Choroid plexus epithelial cell (primary cell): ENCODE data around the gene CLEC2L.

Source experiments
- DNase-seq: peaks from one replicate; pipeline ENCODE4 v3.0.0-alpha.2; 2010; ENCODE audit warnings: low read depth
- H3K4me3 ChIP-seq: 2 replicates; pipeline ENCODE4 v1.5.1; 2011; ENCODE audit warnings: low read depth, mild to moderate bottlenecking, control low read depth, low read length, moderate library complexity
- TF ChIP-seq, protein P1 (sequence below): conservative IDR thresholded peaks from 2 replicates; pipeline ENCODE4 v1.5.1; 2011; ENCODE audit warnings: low read depth, mild to moderate bottlenecking, control low read depth, inconsistent platforms, low read length, moderate library complexity

CLEC2L gene

DNA sequence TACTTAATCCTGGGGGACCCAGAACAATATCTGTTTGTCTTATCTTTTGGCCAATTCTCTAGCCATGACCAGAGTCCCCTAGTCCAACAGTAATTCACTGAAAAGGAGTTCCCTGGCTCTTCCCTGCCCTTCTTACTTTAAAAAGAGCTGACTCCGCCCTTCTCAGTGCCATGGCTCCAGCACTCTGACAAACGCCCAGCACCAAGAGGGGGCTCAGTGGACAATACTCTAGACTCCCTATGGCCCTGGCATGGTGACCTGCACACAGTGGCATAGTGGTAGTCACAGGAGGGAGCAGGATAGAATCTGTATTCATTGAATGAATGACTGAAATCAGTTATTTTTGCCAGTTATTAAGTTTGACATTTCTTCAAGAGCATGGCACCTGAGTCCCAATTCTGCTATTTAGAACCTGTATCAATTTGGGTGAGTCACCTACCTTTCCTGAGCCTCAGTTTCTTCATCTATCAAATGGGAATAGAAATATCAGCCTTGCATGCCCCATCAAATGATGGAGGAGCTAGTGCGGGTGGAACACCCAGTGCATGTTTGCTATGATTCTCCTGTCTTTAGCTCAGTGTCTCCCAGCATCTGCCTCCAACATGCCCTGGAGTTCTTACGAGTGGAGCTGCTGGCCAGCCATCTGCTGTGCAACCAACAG, 69.4 kb downstream of the CLEC2L start:
- no peak for DNase-seq
- no peak overlapping the region for H3K4me3 ChIP-seq
- TF ChIP-seq, protein P1, sequence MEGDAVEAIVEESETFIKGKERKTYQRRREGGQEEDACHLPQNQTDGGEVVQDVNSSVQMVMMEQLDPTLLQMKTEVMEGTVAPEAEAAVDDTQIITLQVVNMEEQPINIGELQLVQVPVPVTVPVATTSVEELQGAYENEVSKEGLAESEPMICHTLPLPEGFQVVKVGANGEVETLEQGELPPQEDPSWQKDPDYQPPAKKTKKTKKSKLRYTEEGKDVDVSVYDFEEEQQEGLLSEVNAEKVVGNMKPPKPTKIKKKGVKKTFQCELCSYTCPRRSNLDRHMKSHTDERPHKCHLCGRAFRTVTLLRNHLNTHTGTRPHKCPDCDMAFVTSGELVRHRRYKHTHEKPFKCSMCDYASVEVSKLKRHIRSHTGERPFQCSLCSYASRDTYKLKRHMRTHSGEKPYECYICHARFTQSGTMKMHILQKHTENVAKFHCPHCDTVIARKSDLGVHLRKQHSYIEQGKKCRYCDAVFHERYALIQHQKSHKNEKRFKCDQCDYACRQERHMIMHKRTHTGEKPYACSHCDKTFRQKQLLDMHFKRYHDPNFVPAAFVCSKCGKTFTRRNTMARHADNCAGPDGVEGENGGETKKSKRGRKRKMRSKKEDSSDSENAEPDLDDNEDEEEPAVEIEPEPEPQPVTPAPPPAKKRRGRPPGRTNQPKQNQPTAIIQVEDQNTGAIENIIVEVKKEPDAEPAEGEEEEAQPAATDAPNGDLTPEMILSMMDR = no peak

DNA sequence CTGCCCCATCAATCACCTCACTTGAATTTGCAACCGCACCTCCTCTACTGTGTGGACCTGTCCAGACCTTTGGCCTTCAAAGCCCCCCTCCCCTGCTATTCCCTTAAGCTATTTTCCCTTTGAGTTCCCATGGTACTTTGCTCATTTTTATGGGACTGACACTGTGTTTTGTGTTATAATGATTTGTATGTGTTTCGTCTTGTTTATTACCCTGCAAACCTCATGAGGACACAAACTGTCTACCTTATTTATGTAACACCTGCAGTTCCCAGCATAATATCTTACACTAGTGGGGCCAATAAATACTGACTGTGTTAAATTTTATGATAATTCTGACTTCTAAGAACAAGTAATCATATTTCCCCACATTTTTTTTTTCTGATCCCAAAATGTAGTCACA, 70.6 kb downstream of the CLEC2L start:
- no peak for DNase-seq
- TF ChIP-seq, protein P1 = no peak
- no peak overlapping the region for H3K4me3 ChIP-seq
